SK-N-MC (cell line): ENCODE results near the gene COLGALT1.

Source experiments
- EZH2 ChIP-seq: fragments of 200-600 bp; sonication (generic); IDR thresholded peaks from one replicate; pipeline ENCODE4 v1.6.1; 2017; ENCODE audit warnings: antibody characterized with exemption
- POLR2AphosphoS5 ChIP-seq: IDR thresholded peaks from 2 replicates; pipeline ENCODE4 v1.6.1; 2012; ENCODE audit warnings: mild to moderate bottlenecking, low read depth, low read length, borderline replicate concordance

- TF ChIP-seq POLR2AphosphoS5, result no peak
- no peak for TF ChIP-seq EZH2
Observed at GRCh38 chr19:17549085-17549740, 6.2 kb upstream of the COLGALT1 start.
